Measurements from ENCODE around the gene LRRC1. TPM values are rescaled to one million over a fixed set of nuclear protein-coding genes. Genes with fewer than 3 reads are reported as not detected.

The LRRC1 gene
- total and polyA plus RNA-seq, 10 donors: 1.8 to 6.3 (median 3.7) TPM

DNA sequence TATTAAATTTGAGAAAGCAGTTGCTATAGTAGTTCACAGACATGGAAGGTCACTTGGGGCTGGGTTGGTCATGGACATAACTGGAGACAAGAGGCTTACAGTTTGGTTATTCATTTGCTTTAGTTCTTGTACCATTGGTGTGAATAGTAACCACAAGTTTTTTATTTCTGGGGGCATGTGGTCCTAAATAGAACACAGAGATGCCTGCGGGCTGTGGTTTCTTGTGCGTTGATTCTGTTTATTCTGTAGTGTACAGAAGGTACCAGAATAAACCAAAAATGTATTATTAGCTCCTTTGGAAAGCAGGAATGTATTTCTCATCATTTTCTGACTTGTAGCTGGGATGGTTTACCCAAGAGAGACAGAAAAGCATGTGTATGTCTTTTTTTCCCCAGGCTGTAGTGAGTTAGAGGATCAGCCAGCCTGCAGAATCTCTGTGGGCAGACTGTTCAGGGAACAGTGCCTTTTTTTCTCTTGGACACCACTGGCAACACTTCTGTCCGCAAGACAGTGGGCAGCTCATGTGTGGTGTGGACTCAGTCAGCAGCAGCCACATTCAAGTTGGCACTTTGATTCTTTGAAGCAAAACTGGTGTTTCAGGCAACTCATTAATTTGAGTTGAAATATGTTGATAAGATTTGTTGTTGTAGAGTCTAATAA is 122.1 kb downstream of the LRRC1 start:
- no peak for TF ChIP-seq POLR2A (IDR thresholded peaks at IDR 0.05)
- TF ChIP-seq POLR2AphosphoS5 (IDR thresholded peaks at IDR 0.05): no peak
- TF ChIP-seq, protein P1, sequence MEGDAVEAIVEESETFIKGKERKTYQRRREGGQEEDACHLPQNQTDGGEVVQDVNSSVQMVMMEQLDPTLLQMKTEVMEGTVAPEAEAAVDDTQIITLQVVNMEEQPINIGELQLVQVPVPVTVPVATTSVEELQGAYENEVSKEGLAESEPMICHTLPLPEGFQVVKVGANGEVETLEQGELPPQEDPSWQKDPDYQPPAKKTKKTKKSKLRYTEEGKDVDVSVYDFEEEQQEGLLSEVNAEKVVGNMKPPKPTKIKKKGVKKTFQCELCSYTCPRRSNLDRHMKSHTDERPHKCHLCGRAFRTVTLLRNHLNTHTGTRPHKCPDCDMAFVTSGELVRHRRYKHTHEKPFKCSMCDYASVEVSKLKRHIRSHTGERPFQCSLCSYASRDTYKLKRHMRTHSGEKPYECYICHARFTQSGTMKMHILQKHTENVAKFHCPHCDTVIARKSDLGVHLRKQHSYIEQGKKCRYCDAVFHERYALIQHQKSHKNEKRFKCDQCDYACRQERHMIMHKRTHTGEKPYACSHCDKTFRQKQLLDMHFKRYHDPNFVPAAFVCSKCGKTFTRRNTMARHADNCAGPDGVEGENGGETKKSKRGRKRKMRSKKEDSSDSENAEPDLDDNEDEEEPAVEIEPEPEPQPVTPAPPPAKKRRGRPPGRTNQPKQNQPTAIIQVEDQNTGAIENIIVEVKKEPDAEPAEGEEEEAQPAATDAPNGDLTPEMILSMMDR (IDR thresholded peaks at IDR 0.05 in 8 of 11, conservative IDR thresholded peaks at IDR 0.05 in 3 of 11): no peak
- no peak for DNase-seq
- Histone ChIP-seq H3K27ac (no peak overlapping the region), H3K36me3 (peaks cover 0 to 46% (median 9%) of the 10 kb centered on the region in 6 donors), H3K27me3 (replicated peaks in 1 of 7) (no peaks in the 10 kb centered on the region), H3K9me3 (no peaks in the 10 kb centered on the region), H3K4me3 (no peak overlapping the region), H3K4me1 (no peaks in the 10 kb centered on the region)
- 77 to 92% (median 80%) methylated on average over 3 of the region's 3 CpGs for WGBS, 5 donors
- intact Hi-C loops (cut with DNase I; ENCODE audit: low total_unique reads): no loop called here

DNA sequence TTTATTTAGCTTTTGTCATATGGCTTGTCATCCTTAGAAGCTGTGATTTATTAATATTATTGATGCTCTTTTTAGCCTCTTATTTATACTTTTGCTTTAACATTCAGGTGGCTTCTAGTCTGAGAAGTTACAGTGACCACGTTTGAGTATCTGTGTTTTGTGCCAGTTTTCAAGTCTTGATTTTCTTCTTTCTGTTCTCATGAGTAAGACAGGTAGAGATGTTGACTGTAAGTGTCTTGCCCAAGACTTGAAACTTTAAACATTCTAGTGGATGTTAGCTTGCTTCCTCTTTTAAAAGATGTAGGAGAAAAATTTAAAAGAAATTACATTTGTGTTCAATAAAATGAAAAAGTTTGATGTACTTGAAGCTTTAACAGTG is 122.6 kb downstream of the LRRC1 start:
- H3K36me3 ChIP-seq: peaks cover 0 to 49% (median 11%) of the 10 kb centered on the region in 6 donors
- H3K4me3 ChIP-seq: no peak overlapping the region
- no peaks in the 10 kb centered on the region for H3K9me3 ChIP-seq
- no peaks in the 10 kb centered on the region for H3K27me3 ChIP-seq (replicated peaks in 1 of 7)
- H3K27ac ChIP-seq: no peak overlapping the region
- no peaks in the 10 kb centered on the region for H3K4me1 ChIP-seq
- TF ChIP-seq POLR2A (IDR thresholded peaks at IDR 0.05): no peak
- TF ChIP-seq, protein P1 (IDR thresholded peaks at IDR 0.05 in 8 of 11, conservative IDR thresholded peaks at IDR 0.05 in 3 of 11): no peak
- no peak for TF ChIP-seq POLR2AphosphoS5 (IDR thresholded peaks at IDR 0.05)
- 36 to 48% (median 41%) methylated on average over 1 of the region's 1 CpG for WGBS, 5 donors
- intact Hi-C loops (cut with DNase I; ENCODE audit: low total_unique reads): no loop called here
- DNase-seq: no peak

DNA sequence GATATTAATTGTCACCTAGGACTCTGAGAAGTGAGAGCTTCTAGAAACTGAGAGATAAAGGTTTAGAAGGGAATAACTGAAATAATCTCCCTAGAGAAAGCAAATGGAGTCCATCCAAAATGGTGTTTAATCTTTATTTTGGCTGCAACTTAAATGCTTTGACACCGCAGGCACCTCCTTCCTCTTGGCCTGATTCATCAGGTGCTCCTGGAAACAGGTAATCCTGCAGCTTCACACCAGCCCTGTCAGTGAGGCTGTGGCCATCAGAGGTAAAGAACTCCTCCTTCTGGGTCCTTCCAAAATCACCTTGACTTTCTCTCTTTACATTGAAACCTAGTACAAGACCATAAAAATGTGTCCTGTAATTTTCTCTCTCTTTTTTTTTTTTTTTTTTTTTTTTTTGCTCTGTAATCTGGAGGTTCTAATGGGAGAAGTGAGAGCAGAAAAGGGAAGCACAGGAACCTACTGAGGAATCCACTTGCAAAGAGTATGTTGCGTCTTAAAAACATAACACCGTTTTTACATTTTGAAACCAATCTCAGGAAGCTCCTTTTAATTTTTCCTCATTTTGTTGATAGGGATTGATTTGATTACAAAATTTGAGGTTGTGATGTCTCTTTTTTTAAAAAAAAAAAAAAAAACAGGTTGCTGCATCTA is 124.2 kb downstream of the LRRC1 start:
- no peaks in the 10 kb centered on the region for H3K9me3 ChIP-seq
- no peaks in the 10 kb centered on the region for H3K4me1 ChIP-seq
- intact Hi-C loops (cut with DNase I; ENCODE audit: low total_unique reads): no loop called here
- TF ChIP-seq POLR2AphosphoS5 (IDR thresholded peaks at IDR 0.05) (no peak), POLR2A (IDR thresholded peaks at IDR 0.05) (no peak)
- TF ChIP-seq, protein P1 (IDR thresholded peaks at IDR 0.05 in 8 of 11, conservative IDR thresholded peaks at IDR 0.05 in 3 of 11): no peak
- H3K27me3 ChIP-seq (replicated peaks in 1 of 7): no peaks in the 10 kb centered on the region
- peaks cover 0 to 50% (median 11%) of the 10 kb centered on the region in 6 donors for H3K36me3 ChIP-seq
- DNase-seq: no peak
- H3K4me3 ChIP-seq: no peak overlapping the region
- WGBS, 5 donors: 67 to 85% (median 77%) methylated on average over 3 of the region's 3 CpGs
- H3K27ac ChIP-seq: no peak overlapping the region

DNA sequence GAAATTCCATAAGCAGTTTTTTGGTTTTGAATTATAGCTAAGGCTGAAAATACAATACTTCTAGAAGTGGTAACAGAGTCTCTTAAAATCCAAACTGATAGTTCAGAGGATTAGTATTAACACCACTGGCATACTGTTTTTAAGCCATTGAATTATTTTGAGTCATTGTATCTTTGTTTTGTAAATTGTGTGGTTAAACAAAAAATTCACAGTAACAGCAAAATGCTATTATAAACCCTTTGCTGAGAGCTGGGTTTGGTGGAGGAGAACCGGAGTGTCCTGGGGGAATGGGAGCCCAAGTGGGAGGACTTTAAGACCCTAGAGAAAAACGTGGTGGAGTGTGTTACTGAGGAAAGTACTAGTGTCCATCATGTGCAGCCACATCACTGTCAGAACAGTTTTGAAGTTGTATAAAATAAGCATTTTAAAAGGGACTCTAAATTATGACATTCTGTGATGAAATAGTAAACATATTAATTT is 125.1 kb downstream of the LRRC1 start:
- Histone ChIP-seq H3K27ac (no peak overlapping the region), H3K4me1 (no peaks in the 10 kb centered on the region), H3K27me3 (replicated peaks in 1 of 7) (no peaks in the 10 kb centered on the region), H3K36me3 (peaks cover 0 to 40% (median 10%) of the 10 kb centered on the region in 6 donors), H3K4me3 (no peak overlapping the region), H3K9me3 (no peaks in the 10 kb centered on the region)
- WGBS, 5 donors: 72 to 83% (median 76%) methylated on average over 2 of the region's 2 CpGs
- no peak for DNase-seq
- TF ChIP-seq POLR2AphosphoS5 (IDR thresholded peaks at IDR 0.05) (no peak), POLR2A (IDR thresholded peaks at IDR 0.05) (no peak)
- TF ChIP-seq, protein P1 (IDR thresholded peaks at IDR 0.05 in 8 of 11, conservative IDR thresholded peaks at IDR 0.05 in 3 of 11): no peak
- intact Hi-C loops (cut with DNase I; ENCODE audit: low total_unique reads): no loop called here

Data from spleen (tissue), 11 donors.